Mucosa of descending colon (tissue), 3 donors: Measurements from ENCODE around the gene EIF3F. TPM values are rescaled to one million over a fixed set of nuclear protein-coding genes. Genes with fewer than 3 reads are reported as not detected.

Experiments
- ATAC-seq: fragments of 200-7000 bp; cut with Tn5 transposase; one replicate; pipeline ENCODE4 v1.9.1; 2020; ENCODE audit warnings: mild to moderate bottlenecking, moderate library complexity
- DNase-seq, 3 donors: peaks; one replicate each; pipeline ENCODE4 v3.0.0-alpha.2; 2020
- H3K36me3 ChIP-seq: fragments of 200-600 bp; one replicate; pipeline ENCODE4 v1.8.0; 2021; ENCODE audit warnings: low read depth, mild to moderate bottlenecking
- H3K4me1 ChIP-seq: fragments of 200-600 bp; one replicate; pipeline ENCODE4 v1.8.0; 2021; ENCODE audit warnings: low read depth, mild to moderate bottlenecking
- H3K4me3 ChIP-seq: fragments of 200-600 bp; one replicate; pipeline ENCODE4 v1.8.0; 2021; ENCODE audit warnings: mild to moderate bottlenecking
- H3K9me3 ChIP-seq: fragments of 200-600 bp; one replicate; pipeline ENCODE4 v1.8.0; 2021; ENCODE audit warnings: mild to moderate bottlenecking
- CTCF ChIP-seq: fragments of 200-600 bp; IDR thresholded peaks from one replicate; pipeline ENCODE4 v1.8.0; 2022; ENCODE audit warnings: antibody characterized with exemption, mild to moderate bottlenecking
- intact Hi-C, 2 donors: fragments of 100-400 bp; cut with DNase I in 1 of 2; cut with micrococcal nuclease in 1 of 2; formaldehyde crosslinking; loops; one replicate each; pipeline versions ENCODE4 v1.11.0 to v1.11.1; 2022; cut with DNase I, micrococcal nuclease
- total RNA-seq, 3 donors: library from RNA; stranded (reverse); fragmentation: NEBNext Ultra II Directional in 2 of 3; extraction: Animal tissue kit (Norgen Biotek cat#: 25700) in 2 of 3; gene quantifications; one replicate each; pipeline versions ENCODE4 v1.2.1 to v1.2.4, GENCODE V29; 2021 to 2023
- donor health status: DM: no; HTN: no; CAD: no; lungs with moderate emphysema.
- donor health status: DM: no; HTN: no; CAD: no.
- donor health status: DM: no; HTN: yes; CAD: no.

Gene EIF3F
- total RNA-seq, 3 donors from 2014 or later = 207 to 228 (median 218) TPM

- Histone ChIP-seq H3K4me3 (no peak overlapping the region), H3K36me3 (no peaks in the 10 kb centered on the region), H3K4me1 (no peaks in the 10 kb centered on the region), H3K9me3 (no peaks in the 10 kb centered on the region)
- intact Hi-C loops = no loop called here
- ATAC-seq (no peak), DNase-seq (no peak)
- TF ChIP-seq CTCF = no peak
Observed at GRCh38 chr11:8022876-8023275, 35.7 kb downstream of the EIF3F start.

GRCh38 chr11:8023831-8024555, 36.9 kb downstream of the EIF3F start:
- Histone ChIP-seq H3K36me3 (no peaks in the 10 kb centered on the region), H3K4me3 (no peak overlapping the region), H3K4me1 (no peaks in the 10 kb centered on the region), H3K9me3 (no peaks in the 10 kb centered on the region)
- no peak for DNase-seq
- intact Hi-C loops = no loop called here
- no peak for TF ChIP-seq CTCF
- ATAC-seq = no peak

- Histone ChIP-seq H3K36me3 (no peaks in the 10 kb centered on the region), H3K4me3 (no peak overlapping the region), H3K4me1 (no peaks in the 10 kb centered on the region), H3K9me3 (no peaks in the 10 kb centered on the region)
- TF ChIP-seq CTCF = no peak
- intact Hi-C loops = no loop called here
- no peak for DNase-seq
- no peak for ATAC-seq
Observed at GRCh38 chr11:8025123-8025522, 38.0 kb downstream of the EIF3F start.

- intact Hi-C loops = no loop called here
- H3K9me3 ChIP-seq = no peaks in the 10 kb centered on the region
- ATAC-seq = no peak
- no peak for DNase-seq
- no peak overlapping the region for H3K4me3 ChIP-seq
- no peaks in the 10 kb centered on the region for H3K36me3 ChIP-seq
- no peaks in the 10 kb centered on the region for H3K4me1 ChIP-seq
- no peak for TF ChIP-seq CTCF
Observed at GRCh38 chr11:8025816-8026215, 38.7 kb downstream of the EIF3F start.

GRCh38 chr11:8026982-8027381, 39.8 kb downstream of the EIF3F start:
- intact Hi-C loops = no loop called here
- no peak for ATAC-seq
- TF ChIP-seq CTCF = no peak

GRCh38 chr11:8028766-8029165, 41.6 kb downstream of the EIF3F start:
- Histone ChIP-seq H3K9me3 (no peaks in the 10 kb centered on the region), H3K4me3 (no peak overlapping the region), H3K4me1 (no peaks in the 10 kb centered on the region), H3K36me3 (no peaks in the 10 kb centered on the region)
- TF ChIP-seq CTCF = no peak
- intact Hi-C loops = no loop called here
- DNase-seq = no peak
- ATAC-seq = no peak

More at GRCh38 chr11:8026982-8027381, 39.8 kb downstream of the EIF3F start:
- Histone ChIP-seq H3K4me1 (no peaks in the 10 kb centered on the region), H3K36me3 (no peaks in the 10 kb centered on the region), H3K4me3 (no peak overlapping the region), H3K9me3 (no peaks in the 10 kb centered on the region)
- no peak for DNase-seq
